Hepatocyte (in vitro differentiated cells): Measurements from ENCODE around the gene NOSIP. TPM values are rescaled to one million over a fixed set of nuclear protein-coding genes. Genes with fewer than 3 reads are reported as not detected.

ENCODE experiments used
- DNase-seq: peaks from one replicate; pipeline ENCODE4 v3.0.0-alpha.2; 2016; ENCODE audit warnings: low spot score
- H2AFZ ChIP-seq: fragments of 200-600 bp; sonication (generic); 2 replicates; pipeline ENCODE4 v1.6.0; 2016; ENCODE audit warnings: antibody characterized with exemption, mild to moderate bottlenecking
- H3K27ac ChIP-seq: fragments of 200-600 bp; sonication (generic); 2 replicates; pipeline ENCODE4 v1.5.1; 2016; ENCODE audit warnings: mild to moderate bottlenecking
- H3K27me3 ChIP-seq: fragments of 200-600 bp; sonication (generic); 2 replicates; pipeline ENCODE4 v1.6.1; 2016
- H3K36me3 ChIP-seq: fragments of 200-600 bp; sonication (generic); replicated peaks from 2 replicates; pipeline ENCODE4 v1.5.1; 2016; ENCODE audit warnings: low read depth; ENCODE audit not compliant: insufficient read depth
- H3K4me1 ChIP-seq: fragments of 200-600 bp; sonication (generic); 2 replicates; pipeline ENCODE4 v1.5.1; 2016; ENCODE audit warnings: mild to moderate bottlenecking, moderate library complexity; ENCODE audit not compliant: insufficient read depth
- H3K4me2 ChIP-seq: fragments of 200-600 bp; sonication (generic); 2 replicates; pipeline ENCODE4 v1.6.0; 2016
- H3K4me3 ChIP-seq: fragments of 200-600 bp; sonication (generic); 2 replicates; pipeline ENCODE4 v1.5.1; 2016; ENCODE audit warnings: mild to moderate bottlenecking
- H3K79me2 ChIP-seq: fragments of 200-600 bp; sonication (generic); 2 replicates; pipeline ENCODE4 v1.6.0; 2017; ENCODE audit warnings: mild to moderate bottlenecking
- H3K9me2 ChIP-seq: fragments of 200-600 bp; sonication (generic); replicated peaks from 2 replicates; pipeline ENCODE4 v1.6.0; 2017; ENCODE audit warnings: mild to moderate bottlenecking; ENCODE audit not compliant: insufficient read depth
- H3K9me3 ChIP-seq: fragments of 200-600 bp; sonication (generic); 2 replicates; pipeline ENCODE4 v1.5.1; 2016; ENCODE audit warnings: low read depth, mild to moderate bottlenecking
- H4K20me1 ChIP-seq: fragments of 200-600 bp; sonication (generic); 2 replicates; pipeline ENCODE4 v1.6.0; 2016; ENCODE audit warnings: mild to moderate bottlenecking; ENCODE audit not compliant: insufficient read depth, poor library complexity, severe bottlenecking
- CTCF ChIP-seq: fragments of 200-600 bp; sonication (generic); IDR thresholded peaks from 2 replicates; pipeline ENCODE4 v1.5.1; 2016; ENCODE audit warnings: antibody characterized with exemption, mild to moderate bottlenecking; ENCODE audit not compliant: poor library complexity
- EZH2 ChIP-seq: fragments of 200-600 bp; sonication (generic); IDR thresholded peaks from 2 replicates; pipeline ENCODE4 v1.6.1; 2016; ENCODE audit warnings: antibody characterized with exemption, mild to moderate bottlenecking, borderline replicate concordance
- EZH2phosphoT487 ChIP-seq: fragments of 200-600 bp; sonication (generic); IDR thresholded peaks from one replicate; pipeline ENCODE4 v1.6.1; 2018; ENCODE audit warnings: antibody characterized with exemption, mild to moderate bottlenecking, low read depth, moderate library complexity; ENCODE audit not compliant: unreplicated experiment, severe bottlenecking
- WGBS: methylation state at CpG from one replicate; pipeline ENCODE4 v1.1.6; 2016; ENCODE audit warnings: low lambda C conversion rate; ENCODE audit errors: missing lambda C conversion rate; 5-methylcytosine and 5-hydroxymethylcytosine counted together
- polyA plus RNA-seq: library from polyadenylated mRNA; unstranded; fragments of >200 nt; fragmentation: Nextera tagmentation; extraction: Ambion mirVana; gene quantifications from 2 replicates; pipeline ENCODE4 v1.2.1, GENCODE V29; 2016
- total RNA-seq: library from RNA; depleted of rRNA; stranded (reverse); fragments of >200 nt; gene quantifications from 2 replicates; pipeline ENCODE4 v1.2.3, GENCODE V29; 2014

The NOSIP gene
- total and polyA plus RNA-seq, 2 experiments from 2014 or later: 52.8 to 93.9 TPM

GRCh38 chr19:49542446-49542845 lies 37.9 kb downstream of the NOSIP start:
- Histone ChIP-seq H3K27me3 (no peaks in the 10 kb centered on the region), H2AFZ (no peak overlapping the region), H3K79me2 (no peaks in the 10 kb centered on the region), H3K4me2 (no peak overlapping the region), H3K4me3 (no peak overlapping the region), H3K4me1 (peaks cover 8% of the 10 kb centered on the region), H3K9me2 (no peaks in the 10 kb centered on the region), H3K27ac (no peak overlapping the region), H3K36me3 (no peaks in the 10 kb centered on the region), H3K9me3 (no peaks in the 10 kb centered on the region), H4K20me1 (no peaks in the 10 kb centered on the region)
- DNase-seq: no peak
- WGBS: 94% methylated on average over 15 of the region's 16 CpGs
- TF ChIP-seq EZH2phosphoT487 (no peak), EZH2 (no peak), CTCF (no peak)

- no peak overlapping the region for H3K27ac ChIP-seq
- no peak for DNase-seq
- H2AFZ ChIP-seq: no peak overlapping the region
- no peaks in the 10 kb centered on the region for H3K9me2 ChIP-seq
- TF ChIP-seq EZH2phosphoT487 (no peak), CTCF (no peak), EZH2 (no peak)
- no peak overlapping the region for H3K4me3 ChIP-seq
- H3K79me2 ChIP-seq: no peaks in the 10 kb centered on the region
- H4K20me1 ChIP-seq: no peaks in the 10 kb centered on the region
- no peak overlapping the region for H3K4me2 ChIP-seq
- no peaks in the 10 kb centered on the region for H3K36me3 ChIP-seq
- H3K9me3 ChIP-seq: no peaks in the 10 kb centered on the region
- peaks cover 8% of the 10 kb centered on the region for H3K4me1 ChIP-seq
- H3K27me3 ChIP-seq: no peaks in the 10 kb centered on the region
- 98% methylated on average over 6 of the region's 6 CpGs for WGBS
Measured at GRCh38 chr19:49541914-49542313, 38.4 kb downstream of the NOSIP start.

- no peaks in the 10 kb centered on the region for H3K4me1 ChIP-seq
- no peak overlapping the region for H3K4me3 ChIP-seq
- 97% methylated on average over 13 of the region's 13 CpGs for WGBS
- no peak for DNase-seq
- no peaks in the 10 kb centered on the region for H3K36me3 ChIP-seq
- no peaks in the 10 kb centered on the region for H3K27me3 ChIP-seq
- no peaks in the 10 kb centered on the region for H4K20me1 ChIP-seq
- H3K9me2 ChIP-seq: no peaks in the 10 kb centered on the region
- no peak overlapping the region for H2AFZ ChIP-seq
- H3K79me2 ChIP-seq: no peaks in the 10 kb centered on the region
- TF ChIP-seq CTCF (no peak), EZH2phosphoT487 (no peak), EZH2 (no peak)
- no peak overlapping the region for H3K4me2 ChIP-seq
- no peaks in the 10 kb centered on the region for H3K9me3 ChIP-seq
- no peak overlapping the region for H3K27ac ChIP-seq
Measured at GRCh38 chr19:49539192-49539952, 41.0 kb downstream of the NOSIP start.
